GM21360 (cell line): Measurements from ENCODE around the gene RGSL1.

Experiments
- ATAC-seq: cut with Tn5 transposase; IDR thresholded peaks from one replicate; pipeline ENCODE4 v1.9.1; 2021; ENCODE audit warnings: mild to moderate bottlenecking, moderate library complexity; ENCODE audit not compliant: unreplicated experiment

Gene RGSL1

GRCh38 chr1:182608845-182609610 is 159.1 kb downstream of the RGSL1 start:
- ATAC-seq, result no peak
